ENCODE data around the gene ADGB. TPM values are rescaled to one million over a fixed set of nuclear protein-coding genes. Genes with fewer than 3 reads are reported as not detected.

Gene ADGB
- total RNA-seq, 4 donors from 2014 or later, result not detected

GRCh38 chr6:146664871-146665360, 66.1 kb downstream of the ADGB start:
- Histone ChIP-seq H3K27me3 (no peaks in the 10 kb centered on the region), H3K4me3 (no peak overlapping the region), H3K27ac (no peak overlapping the region), H3K9me3 (no peaks in the 10 kb centered on the region), H3K36me3 (no peaks in the 10 kb centered on the region), H3K4me1 (no peaks in the 10 kb centered on the region)
- no peak for ATAC-seq
- TF ChIP-seq, protein P1, sequence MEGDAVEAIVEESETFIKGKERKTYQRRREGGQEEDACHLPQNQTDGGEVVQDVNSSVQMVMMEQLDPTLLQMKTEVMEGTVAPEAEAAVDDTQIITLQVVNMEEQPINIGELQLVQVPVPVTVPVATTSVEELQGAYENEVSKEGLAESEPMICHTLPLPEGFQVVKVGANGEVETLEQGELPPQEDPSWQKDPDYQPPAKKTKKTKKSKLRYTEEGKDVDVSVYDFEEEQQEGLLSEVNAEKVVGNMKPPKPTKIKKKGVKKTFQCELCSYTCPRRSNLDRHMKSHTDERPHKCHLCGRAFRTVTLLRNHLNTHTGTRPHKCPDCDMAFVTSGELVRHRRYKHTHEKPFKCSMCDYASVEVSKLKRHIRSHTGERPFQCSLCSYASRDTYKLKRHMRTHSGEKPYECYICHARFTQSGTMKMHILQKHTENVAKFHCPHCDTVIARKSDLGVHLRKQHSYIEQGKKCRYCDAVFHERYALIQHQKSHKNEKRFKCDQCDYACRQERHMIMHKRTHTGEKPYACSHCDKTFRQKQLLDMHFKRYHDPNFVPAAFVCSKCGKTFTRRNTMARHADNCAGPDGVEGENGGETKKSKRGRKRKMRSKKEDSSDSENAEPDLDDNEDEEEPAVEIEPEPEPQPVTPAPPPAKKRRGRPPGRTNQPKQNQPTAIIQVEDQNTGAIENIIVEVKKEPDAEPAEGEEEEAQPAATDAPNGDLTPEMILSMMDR (IDR thresholded peaks at IDR 0.05 in 4 of 5, conservative IDR thresholded peaks at IDR 0.05 in 1 of 5), result no peak
- TF ChIP-seq POLR2A (IDR thresholded peaks at IDR 0.05), result no peak
- no peak for DNase-seq
- in situ Hi-C loops (cut with MboI; ENCODE audit: low sequenced_read_pairs in 4 of 4), result no loop called here
- intact Hi-C loops (cut with DNase I; ENCODE audit: low total_unique reads), result no loop called here

DNA sequence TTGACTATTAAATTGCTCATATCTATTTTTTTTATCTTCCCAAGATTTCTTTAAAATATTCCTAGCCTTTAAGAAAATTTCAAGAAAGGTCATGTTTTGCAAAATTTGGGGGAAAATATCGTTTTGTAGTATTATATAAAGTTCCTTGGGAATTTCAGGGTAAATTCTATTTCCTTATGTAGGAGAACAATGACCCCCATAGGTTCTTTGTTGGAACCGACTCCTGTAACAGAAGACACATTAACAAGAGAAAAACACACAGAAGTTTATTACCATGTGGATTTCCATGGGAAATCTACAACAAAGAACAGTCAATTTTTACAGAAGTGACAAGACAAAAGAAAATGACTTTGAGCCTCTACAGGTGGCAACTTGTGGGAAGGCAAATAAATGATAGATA, 68.1 kb downstream of the ADGB start:
- ATAC-seq, result no peak
- in situ Hi-C loops (cut with MboI; ENCODE audit: low sequenced_read_pairs in 4 of 4) (no loop called here), intact Hi-C loops (cut with DNase I; ENCODE audit: low total_unique reads) (no loop called here)
- Histone ChIP-seq H3K4me1 (no peaks in the 10 kb centered on the region), H3K27ac (no peak overlapping the region), H3K4me3 (no peak overlapping the region), H3K36me3 (no peaks in the 10 kb centered on the region), H3K9me3 (no peaks in the 10 kb centered on the region), H3K27me3 (no peaks in the 10 kb centered on the region)
- TF ChIP-seq, protein P1 (IDR thresholded peaks at IDR 0.05 in 4 of 5, conservative IDR thresholded peaks at IDR 0.05 in 1 of 5), result no peak
- no peak for DNase-seq

- no peaks in the 10 kb centered on the region for H3K36me3 ChIP-seq
- no peaks in the 10 kb centered on the region for H3K27me3 ChIP-seq
- no peaks in the 10 kb centered on the region for H3K9me3 ChIP-seq
- in situ Hi-C loops (cut with MboI; ENCODE audit: low sequenced_read_pairs in 4 of 4), result no loop called here
- ATAC-seq (no peak), DNase-seq (no peak)
- TF ChIP-seq, protein P1 (IDR thresholded peaks at IDR 0.05 in 4 of 5, conservative IDR thresholded peaks at IDR 0.05 in 1 of 5), result no peak
- TF ChIP-seq POLR2A (IDR thresholded peaks at IDR 0.05), result no peak
- intact Hi-C loops (cut with DNase I; ENCODE audit: low total_unique reads), result no loop called here
- no peaks in the 10 kb centered on the region for H3K4me1 ChIP-seq
- H3K4me3 ChIP-seq, result no peak overlapping the region
- H3K27ac ChIP-seq, result no peak overlapping the region
Measured at GRCh38 chr6:146670161-146670560, 71.4 kb downstream of the ADGB start.

GRCh38 chr6:146673069-146673468, 74.3 kb downstream of the ADGB start:
- ATAC-seq, result no peak
- H3K36me3 ChIP-seq, result no peaks in the 10 kb centered on the region
- H3K27me3 ChIP-seq, result no peaks in the 10 kb centered on the region
- intact Hi-C loops (cut with DNase I; ENCODE audit: low total_unique reads) (no loop called here), in situ Hi-C loops (cut with MboI; ENCODE audit: low sequenced_read_pairs in 4 of 4) (no loop called here)
- no peak for DNase-seq
- TF ChIP-seq POLR2A (IDR thresholded peaks at IDR 0.05), result no peak
- TF ChIP-seq, protein P1 (IDR thresholded peaks at IDR 0.05 in 4 of 5, conservative IDR thresholded peaks at IDR 0.05 in 1 of 5), result no peak
- no peak overlapping the region for H3K4me3 ChIP-seq
- H3K9me3 ChIP-seq, result no peaks in the 10 kb centered on the region
- no peak overlapping the region for H3K27ac ChIP-seq
- H3K4me1 ChIP-seq, result no peaks in the 10 kb centered on the region

DNA sequence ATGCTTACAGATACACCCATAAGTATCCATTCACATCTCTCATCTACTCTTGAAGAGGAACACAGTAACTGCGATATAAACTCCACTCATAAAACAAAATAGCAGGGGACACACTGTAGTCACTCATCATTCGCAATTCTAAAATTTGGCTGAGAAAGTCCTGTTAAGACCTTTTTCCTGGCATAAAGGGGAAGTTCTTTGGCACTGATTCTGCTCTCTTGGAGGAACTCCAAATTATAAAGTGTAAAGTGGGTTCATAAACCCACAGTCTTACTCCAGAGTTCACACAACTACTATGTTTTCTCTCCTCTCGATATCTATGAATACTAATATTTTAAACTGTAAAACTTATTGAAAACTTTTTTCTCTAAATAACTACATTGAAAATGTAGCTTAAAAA, 80.6 kb downstream of the ADGB start:
- no peak for TF ChIP-seq POLR2A (IDR thresholded peaks at IDR 0.05)
- TF ChIP-seq, protein P1 (IDR thresholded peaks at IDR 0.05 in 4 of 5, conservative IDR thresholded peaks at IDR 0.05 in 1 of 5), result no peak
- H3K36me3 ChIP-seq, result no peaks in the 10 kb centered on the region
- H3K9me3 ChIP-seq, result no peaks in the 10 kb centered on the region
- DNase-seq (no peak), ATAC-seq (no peak)
- no peaks in the 10 kb centered on the region for H3K27me3 ChIP-seq
- intact Hi-C loops (cut with DNase I; ENCODE audit: low total_unique reads), result no loop called here
- H3K27ac ChIP-seq, result no peak overlapping the region
- H3K4me1 ChIP-seq, result no peaks in the 10 kb centered on the region
- H3K4me3 ChIP-seq, result no peak overlapping the region
- in situ Hi-C loops (cut with MboI; ENCODE audit: low sequenced_read_pairs in 4 of 4), result loop anchor here in 2 of 4 donors (25.0 kb wide), 1 partner anchor 742 kb away; no protein-coding TSS in a partner anchor

Data from gastrocnemius medialis (tissue), 4 donors.